CD8-positive, alpha-beta memory T cell (primary cell): ENCODE measurements around the gene SLC30A10. TPM values are rescaled to one million over a fixed set of nuclear protein-coding genes. Genes with fewer than 3 reads are reported as not detected.

ENCODE experiments used
- CTCF ChIA-PET: fragments of 350-600 bp; sonication (Branson Sonifier 250); formaldehyde crosslinking; loops from one replicate; lab custom pipeline; 2021; ENCODE audit warnings: antibody characterized with exemption; lab: Charles Lee
- POLR2A ChIA-PET: fragments of 350-600 bp; sonication (Branson Sonifier 250); formaldehyde crosslinking; loops from one replicate; lab custom pipeline; 2021; ENCODE audit warnings: antibody characterized with exemption; lab: Charles Lee
- DNase-seq, 5 donors: peaks; one replicate each; pipeline versions ENCODE4 v3.0.0 to v3.0.0-alpha.2; 2020 to 2022; ENCODE audit warnings: mixed read lengths in 1 of 5
- H3K27ac ChIP-seq: one replicate; pipeline ENCODE4 v1.7.0; 2013; ENCODE audit warnings: low read depth, mild to moderate bottlenecking, low read length, moderate library complexity
- H3K27me3 ChIP-seq: 2 replicates; pipeline ENCODE4 v1.7.0; 2013; ENCODE audit warnings: low read length, mild to moderate bottlenecking; ENCODE audit not compliant: insufficient read depth, poor library complexity, severe bottlenecking
- H3K36me3 ChIP-seq: 2 replicates; pipeline ENCODE4 v1.7.0; 2013; ENCODE audit warnings: mild to moderate bottlenecking, low read length, moderate library complexity; ENCODE audit not compliant: insufficient read depth
- H3K4me1 ChIP-seq: 2 replicates; pipeline ENCODE4 v1.7.0; 2013; ENCODE audit warnings: mild to moderate bottlenecking, low read length, moderate library complexity; ENCODE audit not compliant: insufficient read depth
- H3K4me3 ChIP-seq: 2 replicates; pipeline ENCODE4 v1.7.0; 2013; ENCODE audit warnings: mild to moderate bottlenecking, low read length
- H3K9me3 ChIP-seq: 2 replicates; pipeline ENCODE4 v1.7.0; 2013; ENCODE audit warnings: mild to moderate bottlenecking, low read length
- H3K27ac Mint-ChIP-seq, 8 donors: one replicate each; pipeline ENCODE4 v1.8.0; 2020 to 2021; ENCODE audit warnings: mixed read lengths in 8 of 8, mild to moderate bottlenecking in 6 of 8, inconsistent platforms in 3 of 8, moderate library complexity in 3 of 8
- H3K27me3 Mint-ChIP-seq, 2 donors: one replicate each; pipeline ENCODE4 v1.8.0; 2020 to 2021; ENCODE audit warnings: mixed read lengths in 2 of 2, mild to moderate bottlenecking in 1 of 2, moderate library complexity in 1 of 2
- H3K36me3 Mint-ChIP-seq, 3 donors: one replicate each; pipeline ENCODE4 v1.8.0; 2020 to 2021; ENCODE audit warnings: mixed read lengths in 3 of 3, inconsistent platforms in 1 of 3, mild to moderate bottlenecking in 1 of 3
- H3K4me1 Mint-ChIP-seq, 3 donors: one replicate each; pipeline ENCODE4 v1.8.0; 2020 to 2021; ENCODE audit warnings: mixed read lengths in 3 of 3, inconsistent platforms in 1 of 3, mild to moderate bottlenecking in 1 of 3
- H3K4me3 Mint-ChIP-seq, 7 donors: one replicate each; pipeline ENCODE4 v1.8.0; 2020 to 2021; ENCODE audit warnings: mixed read lengths in 7 of 7, mild to moderate bottlenecking in 6 of 7, moderate library complexity in 4 of 7, inconsistent platforms in 2 of 7
- H3K9me3 Mint-ChIP-seq, 5 donors: one replicate each; pipeline ENCODE4 v1.8.0; 2020 to 2022; ENCODE audit warnings: mixed read lengths in 5 of 5, mild to moderate bottlenecking in 3 of 5, moderate library complexity in 2 of 5, inconsistent platforms in 1 of 5
- polyA plus RNA-seq: library from polyadenylated mRNA; unstranded; fragments of 300-500 nt; fragmentation: Illumina TruSeq; gene quantifications from one replicate; pipeline ENCODE4 v1.2.3, GENCODE V29; 2021
- total RNA-seq, 2 experiments: library from RNA; stranded (reverse); gene quantifications; one replicate each; pipeline ENCODE4 v1.2.3, GENCODE V29; 2021

SLC30A10 gene
- total RNA-seq (not detected), polyA plus RNA-seq (not detected)

- Mint-ChIP-seq H3K4me3 (peak within 1 kb of the TSS; percentile 51 to 79 (median 58)), H3K27me3 (peaks cover 29 to 46% of the 10 kb centered on the region in 2 donors), H3K36me3 (no peaks in the 10 kb centered on the region), H3K9me3 (peaks cover 0 to 4% (median 0%) of the 10 kb centered on the region in 5 donors), H3K27ac (peak within 1 kb of the TSS in 3 of 8 donors; percentile 23 to 62 (median 60)), H3K4me1 (peaks cover 8 to 16% (median 14%) of the 10 kb centered on the region in 3 donors)
- no peak for DNase-seq
- ChIA-PET POLR2A (no interaction called here), CTCF (no interaction called here)
- no peaks in the 10 kb centered on the region for H3K36me3 ChIP-seq
- peak within 1 kb of the TSS; percentile 28 for H3K27ac ChIP-seq
- no peaks in the 10 kb centered on the region for H3K9me3 ChIP-seq
- H3K4me1 ChIP-seq: no peaks in the 10 kb centered on the region
- no peaks in the 10 kb centered on the region for H3K27me3 ChIP-seq
- H3K4me3 ChIP-seq: no peak within 1 kb of the TSS
Observed at GRCh38 chr1:219927956-219928790, at the start of gene SLC30A10. SLC30A10 (minus strand) TSS chr1:219928557; CDS start chr1:219928440, 117 bp downstream.

GRCh38 chr1:219973213-219973612, 44.9 kb upstream of the SLC30A10 start:
- no peaks in the 10 kb centered on the region for H3K4me1 ChIP-seq
- no peak for DNase-seq
- no peaks in the 10 kb centered on the region for H3K27me3 ChIP-seq
- CTCF ChIA-PET: no interaction called here
- H3K4me1 Mint-ChIP-seq: no peaks in the 10 kb centered on the region
- no peaks in the 10 kb centered on the region for H3K27me3 Mint-ChIP-seq
- POLR2A ChIA-PET: no interaction called here
- no peaks in the 10 kb centered on the region for H3K9me3 ChIP-seq
- peaks cover 37% of the 10 kb centered on the region for H3K36me3 ChIP-seq
- no peak overlapping the region for H3K27ac ChIP-seq
- no peak overlapping the region for H3K4me3 Mint-ChIP-seq
- H3K9me3 Mint-ChIP-seq: no peaks in the 10 kb centered on the region
- H3K36me3 Mint-ChIP-seq: peaks cover 16 to 86% (median 36%) of the 10 kb centered on the region in 3 donors
- no peak overlapping the region for H3K4me3 ChIP-seq
- H3K27ac Mint-ChIP-seq: peak overlapping the region in 1 of 8 donors; percentile 55

GRCh38 chr1:219967361-219967760, 39.0 kb upstream of the SLC30A10 start:
- no peak overlapping the region for H3K4me3 Mint-ChIP-seq
- H3K4me3 ChIP-seq: no peak overlapping the region
- peaks cover 5% of the 10 kb centered on the region for H3K36me3 ChIP-seq
- H3K4me1 ChIP-seq: no peaks in the 10 kb centered on the region
- H3K27ac ChIP-seq: no peak overlapping the region
- no peaks in the 10 kb centered on the region for H3K27me3 ChIP-seq
- ChIA-PET POLR2A (no interaction called here), CTCF (no interaction called here)
- no peak for DNase-seq
- no peaks in the 10 kb centered on the region for H3K9me3 ChIP-seq
- no peaks in the 10 kb centered on the region for H3K4me1 Mint-ChIP-seq
- no peaks in the 10 kb centered on the region for H3K27me3 Mint-ChIP-seq
- H3K36me3 Mint-ChIP-seq: peaks cover 17 to 44% (median 22%) of the 10 kb centered on the region in 3 donors
- peak overlapping the region in 1 of 8 donors; percentile 44 for H3K27ac Mint-ChIP-seq
- H3K9me3 Mint-ChIP-seq: no peaks in the 10 kb centered on the region

GRCh38 chr1:219966071-219966349, 37.7 kb upstream of the SLC30A10 start:
- no peak for DNase-seq
- Histone ChIP-seq H3K4me1 (no peaks in the 10 kb centered on the region), H3K36me3 (no peaks in the 10 kb centered on the region), H3K27ac (no peak overlapping the region), H3K27me3 (no peaks in the 10 kb centered on the region), H3K4me3 (no peak overlapping the region), H3K9me3 (no peaks in the 10 kb centered on the region)
- Mint-ChIP-seq H3K4me3 (no peak overlapping the region), H3K9me3 (no peaks in the 10 kb centered on the region), H3K36me3 (peaks cover 14 to 35% (median 22%) of the 10 kb centered on the region in 3 donors), H3K27me3 (no peaks in the 10 kb centered on the region), H3K4me1 (no peaks in the 10 kb centered on the region), H3K27ac (no peak overlapping the region)
- ChIA-PET POLR2A (no interaction called here), CTCF (interaction anchor here (0.9 kb wide), 1 partner anchor 9 kb away, joined by 3 read pairs; no protein-coding TSS in a partner anchor)

- CTCF ChIA-PET: no interaction called here
- Mint-ChIP-seq H3K4me3 (no peak overlapping the region), H3K4me1 (no peaks in the 10 kb centered on the region), H3K27me3 (no peaks in the 10 kb centered on the region), H3K36me3 (peaks cover 14 to 30% (median 18%) of the 10 kb centered on the region in 3 donors), H3K27ac (no peak overlapping the region), H3K9me3 (no peaks in the 10 kb centered on the region)
- POLR2A ChIA-PET: no interaction called here
- H3K36me3 ChIP-seq: no peaks in the 10 kb centered on the region
- no peak overlapping the region for H3K27ac ChIP-seq
- no peak overlapping the region for H3K4me3 ChIP-seq
- no peaks in the 10 kb centered on the region for H3K27me3 ChIP-seq
- H3K9me3 ChIP-seq: no peaks in the 10 kb centered on the region
- H3K4me1 ChIP-seq: no peaks in the 10 kb centered on the region
- no peak for DNase-seq
Observed at GRCh38 chr1:219965285-219966070, 37.1 kb upstream of the SLC30A10 start.

GRCh38 chr1:219963432-219963831, 35.1 kb upstream of the SLC30A10 start:
- CTCF ChIA-PET: no interaction called here

GRCh38 chr1:219961684-219962083, 33.3 kb upstream of the SLC30A10 start:
- H3K27me3 Mint-ChIP-seq: no peaks in the 10 kb centered on the region
- no peak overlapping the region for H3K4me3 Mint-ChIP-seq
- Histone ChIP-seq H3K36me3 (no peaks in the 10 kb centered on the region), H3K27me3 (no peaks in the 10 kb centered on the region), H3K27ac (no peak overlapping the region), H3K4me1 (no peaks in the 10 kb centered on the region), H3K4me3 (no peak overlapping the region), H3K9me3 (no peaks in the 10 kb centered on the region)
- H3K9me3 Mint-ChIP-seq: no peaks in the 10 kb centered on the region
- H3K36me3 Mint-ChIP-seq: peaks cover 0 to 2% (median 0%) of the 10 kb centered on the region in 3 donors
- ChIA-PET POLR2A (no interaction called here), CTCF (no interaction called here)
- H3K27ac Mint-ChIP-seq: peak overlapping the region in 1 of 8 donors; percentile 39
- no peak for DNase-seq
- no peaks in the 10 kb centered on the region for H3K4me1 Mint-ChIP-seq

More at GRCh38 chr1:219963432-219963831, 35.1 kb upstream of the SLC30A10 start:
- POLR2A ChIA-PET: no interaction called here
- no peak for DNase-seq
- Mint-ChIP-seq H3K4me1 (no peaks in the 10 kb centered on the region), H3K27ac (no peak overlapping the region), H3K9me3 (no peaks in the 10 kb centered on the region), H3K27me3 (no peaks in the 10 kb centered on the region), H3K36me3 (peaks cover 10 to 11% (median 11%) of the 10 kb centered on the region in 3 donors), H3K4me3 (no peak overlapping the region)
- Histone ChIP-seq H3K4me3 (no peak overlapping the region), H3K9me3 (no peaks in the 10 kb centered on the region), H3K27ac (no peak overlapping the region), H3K4me1 (no peaks in the 10 kb centered on the region), H3K36me3 (no peaks in the 10 kb centered on the region), H3K27me3 (no peaks in the 10 kb centered on the region)
